Measurements from ENCODE around the gene SH3GL3. TPM values are rescaled to one million over a fixed set of nuclear protein-coding genes. Genes with fewer than 3 reads are reported as not detected.

SH3GL3 gene, protein sequence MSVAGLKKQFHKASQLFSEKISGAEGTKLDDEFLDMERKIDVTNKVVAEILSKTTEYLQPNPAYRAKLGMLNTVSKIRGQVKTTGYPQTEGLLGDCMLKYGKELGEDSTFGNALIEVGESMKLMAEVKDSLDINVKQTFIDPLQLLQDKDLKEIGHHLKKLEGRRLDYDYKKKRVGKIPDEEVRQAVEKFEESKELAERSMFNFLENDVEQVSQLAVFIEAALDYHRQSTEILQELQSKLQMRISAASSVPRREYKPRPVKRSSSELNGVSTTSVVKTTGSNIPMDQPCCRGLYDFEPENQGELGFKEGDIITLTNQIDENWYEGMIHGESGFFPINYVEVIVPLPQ
- total RNA-seq (2014; rRNA removed; shearing (Covaris generic)): 0.99 and 2.0 TPM in 2 replicates

DNA sequence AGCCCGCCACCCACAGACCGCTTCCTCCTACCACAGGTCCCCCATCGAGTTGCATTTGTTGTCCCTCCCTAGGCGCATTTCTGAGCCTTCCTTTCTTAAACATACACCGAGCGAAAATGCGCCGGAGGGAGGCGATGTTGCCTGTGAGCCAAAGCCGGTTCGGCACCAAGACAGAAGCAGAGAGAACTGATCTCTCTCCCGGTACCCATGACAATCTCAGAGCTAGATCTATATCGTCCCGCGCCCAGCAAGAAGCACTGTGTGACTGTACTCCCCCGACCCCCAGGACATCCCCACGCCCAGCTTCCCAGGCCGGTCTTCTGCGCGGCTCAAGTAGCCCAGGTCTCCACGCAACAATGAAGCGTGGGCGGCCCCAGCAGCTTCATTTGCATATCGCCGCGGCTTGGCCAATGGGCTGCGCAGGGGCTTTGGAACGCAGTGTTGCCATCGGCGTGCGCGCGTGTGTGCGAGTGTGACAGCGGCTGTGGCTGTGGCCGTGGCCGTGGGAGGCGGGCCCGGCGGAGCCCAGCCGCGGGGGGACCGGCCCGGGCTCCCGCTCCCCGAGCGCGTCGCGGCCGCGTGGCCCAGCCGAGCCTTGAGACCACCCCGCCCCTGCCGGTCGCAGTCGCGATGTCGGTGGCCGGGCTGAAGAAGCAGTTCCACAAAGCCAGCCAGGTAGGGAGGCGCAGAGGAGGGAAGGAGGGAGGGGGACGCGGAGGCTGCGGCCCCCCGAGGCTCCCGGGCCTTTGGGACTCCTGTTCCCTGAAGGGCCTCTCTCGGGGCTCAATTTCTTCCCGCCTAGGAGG, at the start of gene SH3GL3:
TSS of gene SH3GL3 (plus strand) at position 438 of the 806 bp plus-strand sequence. CDS start at position 631, 193 bp downstream.
- DNase-seq (ENCODE audit: low spot score): peak; percentile 59

DNA sequence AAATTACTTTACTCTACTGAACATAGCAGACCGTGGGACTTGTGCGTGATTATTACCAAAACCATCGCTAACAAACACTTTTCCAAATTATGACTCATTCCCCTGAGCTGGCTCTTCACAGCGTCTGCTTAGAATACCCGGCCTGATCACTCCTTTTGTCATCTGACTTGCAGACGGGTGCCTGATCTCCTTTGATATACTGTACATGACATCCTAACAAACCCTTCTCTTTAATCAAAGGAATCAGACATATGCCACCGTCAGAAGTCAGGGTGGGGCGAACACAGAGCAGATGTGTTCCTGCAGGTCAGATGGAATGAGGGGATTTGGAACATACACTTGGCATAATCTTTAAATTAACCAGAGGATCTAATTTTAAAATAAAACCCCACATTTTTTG, 48.5 kb upstream of the SH3GL3 start:
- peak; percentile 20 for DNase-seq (ENCODE audit: low spot score)

- DNase-seq (ENCODE audit: low spot score): no peak
Measured at GRCh38 chr15:83404121-83404520, 43.0 kb upstream of the SH3GL3 start.

DNA sequence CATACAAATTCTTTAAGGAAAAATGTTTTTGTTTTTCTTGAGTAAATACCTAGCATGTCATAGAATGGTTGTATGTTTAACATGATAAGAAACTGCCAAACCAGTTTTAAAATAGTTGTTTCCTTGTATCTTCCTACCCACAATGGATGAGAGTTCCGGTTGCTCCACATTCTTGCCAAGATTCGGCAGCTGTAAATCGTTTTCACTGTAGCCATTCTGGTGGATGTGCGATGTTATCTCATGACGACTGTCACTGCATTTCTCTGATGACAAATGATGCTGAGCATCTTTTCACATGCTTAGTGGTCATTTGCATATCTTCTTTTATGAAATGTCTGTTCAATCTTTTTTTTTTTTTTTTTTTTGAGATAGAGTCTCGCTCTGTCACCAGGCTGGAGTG, 36.6 kb upstream of the SH3GL3 start:
- DNase-seq (ENCODE audit: low spot score): no peak

DNA sequence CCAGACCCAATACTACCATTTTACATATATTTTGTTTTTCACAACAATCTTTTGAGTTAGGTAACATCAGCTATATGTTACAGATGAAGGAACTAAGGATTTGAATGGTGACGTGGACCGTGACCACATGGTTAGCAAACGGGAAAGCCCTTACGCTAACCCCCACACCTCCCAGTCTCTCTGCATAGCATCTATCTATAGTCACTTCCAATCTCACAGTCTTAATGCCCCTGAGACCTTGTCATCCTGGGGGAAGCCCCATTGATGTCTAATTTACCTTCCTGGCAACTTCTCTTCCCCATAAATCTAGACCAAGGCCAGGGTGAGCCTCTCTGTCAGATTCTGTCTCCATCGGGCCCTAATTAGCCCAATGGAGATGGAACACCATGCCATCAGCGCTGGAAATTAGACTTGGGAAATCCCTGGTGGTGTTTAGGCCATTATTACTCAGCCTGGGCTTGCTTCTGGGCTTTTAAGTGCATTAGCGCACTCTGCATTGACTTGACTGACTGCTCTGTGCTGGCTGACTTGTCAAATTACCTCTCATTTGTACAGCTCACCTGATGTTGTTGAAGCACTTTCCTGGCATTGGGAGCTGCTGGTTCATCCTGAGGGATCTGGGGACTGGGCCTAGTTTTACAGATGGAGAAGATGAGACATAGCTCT, 34.0 kb upstream of the SH3GL3 start:
- DNase-seq (ENCODE audit: low spot score): no peak

DNA sequence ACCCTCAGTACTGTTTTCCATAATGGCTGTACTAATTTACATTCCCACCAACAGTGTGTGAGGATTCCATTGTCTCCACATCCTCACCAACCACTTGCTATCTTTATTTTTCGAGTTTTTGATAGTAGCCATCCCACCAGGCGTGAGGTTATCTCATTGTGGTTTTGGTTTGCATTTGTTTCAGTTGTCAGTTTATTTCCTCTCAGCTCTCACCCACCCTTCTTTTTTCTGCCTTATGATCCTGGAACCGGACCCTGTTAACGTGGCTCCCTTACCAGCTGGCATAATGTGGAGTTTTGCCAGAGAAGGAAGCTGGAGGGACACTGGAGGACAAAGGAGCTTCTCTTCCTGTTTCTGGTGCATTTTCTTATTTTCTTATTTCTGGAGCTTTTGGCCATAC, 25.1 kb upstream of the SH3GL3 start:
- DNase-seq (ENCODE audit: low spot score): no peak

DNA sequence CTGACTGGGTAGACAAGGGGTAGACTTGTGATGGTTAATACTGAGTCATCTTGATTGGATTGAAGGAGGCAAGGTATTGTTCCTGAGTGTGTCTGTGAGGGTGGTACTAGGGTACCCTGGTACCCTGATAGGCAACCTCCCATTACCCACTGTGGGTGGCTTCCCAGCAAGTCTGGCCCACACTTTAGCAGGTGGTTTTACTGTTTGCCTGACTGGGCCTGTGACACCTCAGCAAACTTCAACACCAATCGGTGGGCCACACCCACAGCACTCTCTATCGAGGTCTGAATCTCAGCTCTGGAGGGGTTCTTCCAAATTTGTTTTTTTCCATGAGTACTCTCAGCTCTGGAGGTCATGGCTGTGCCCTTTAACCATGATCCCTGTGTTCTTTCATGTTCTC, 24.6 kb upstream of the SH3GL3 start:
- no peak for DNase-seq (ENCODE audit: low spot score)

- DNase-seq (ENCODE audit: low spot score): no peak
Measured at GRCh38 chr15:83424101-83424500, 23.0 kb upstream of the SH3GL3 start.

- no peak for DNase-seq (ENCODE audit: low spot score)
Measured at GRCh38 chr15:83430441-83430840, 16.7 kb upstream of the SH3GL3 start.

- DNase-seq (ENCODE audit: low spot score): no peak
Measured at GRCh38 chr15:83431521-83431920, 15.6 kb upstream of the SH3GL3 start.

DNA sequence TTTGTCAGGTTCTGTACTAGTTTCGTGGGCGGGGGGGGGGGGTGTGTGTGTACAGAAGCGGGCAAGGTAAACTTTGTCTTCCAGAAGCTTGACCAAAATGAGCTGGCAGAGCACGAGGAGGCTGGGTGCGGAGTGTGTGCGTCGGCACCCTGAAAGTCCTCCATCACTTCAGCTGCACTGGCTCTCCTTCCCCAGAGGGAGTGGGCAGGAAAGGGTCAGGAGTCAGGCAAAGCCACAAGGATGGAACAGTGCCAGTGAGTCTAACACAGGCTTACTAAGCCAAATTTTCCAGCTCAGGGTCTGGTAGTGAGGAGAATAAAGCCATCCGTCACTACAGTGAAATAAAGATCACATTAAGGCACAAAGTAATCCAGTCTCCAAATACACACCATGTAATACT, 11.9 kb upstream of the SH3GL3 start:
- no peak for DNase-seq (ENCODE audit: low spot score)

DNA sequence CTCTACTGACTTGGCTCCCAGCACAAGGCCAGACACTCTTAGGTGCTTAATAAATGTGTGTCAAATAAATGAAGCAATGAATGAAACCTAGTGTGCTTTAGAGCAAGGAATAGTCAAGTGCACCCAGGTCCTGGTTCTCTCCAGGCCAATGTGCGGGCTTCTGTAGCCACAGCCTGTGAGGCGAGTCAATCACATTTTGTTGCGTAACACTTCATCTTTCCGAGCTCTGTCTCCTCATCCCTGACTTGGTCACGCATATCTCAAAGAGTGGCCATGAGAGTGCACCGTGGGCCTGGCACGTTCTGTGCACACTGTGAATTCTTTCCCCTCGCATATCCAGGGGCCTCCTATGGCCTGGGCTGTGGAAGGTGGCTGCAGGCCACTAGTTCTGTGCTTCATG, 11.4 kb upstream of the SH3GL3 start:
- no peak for DNase-seq (ENCODE audit: low spot score)

DNA sequence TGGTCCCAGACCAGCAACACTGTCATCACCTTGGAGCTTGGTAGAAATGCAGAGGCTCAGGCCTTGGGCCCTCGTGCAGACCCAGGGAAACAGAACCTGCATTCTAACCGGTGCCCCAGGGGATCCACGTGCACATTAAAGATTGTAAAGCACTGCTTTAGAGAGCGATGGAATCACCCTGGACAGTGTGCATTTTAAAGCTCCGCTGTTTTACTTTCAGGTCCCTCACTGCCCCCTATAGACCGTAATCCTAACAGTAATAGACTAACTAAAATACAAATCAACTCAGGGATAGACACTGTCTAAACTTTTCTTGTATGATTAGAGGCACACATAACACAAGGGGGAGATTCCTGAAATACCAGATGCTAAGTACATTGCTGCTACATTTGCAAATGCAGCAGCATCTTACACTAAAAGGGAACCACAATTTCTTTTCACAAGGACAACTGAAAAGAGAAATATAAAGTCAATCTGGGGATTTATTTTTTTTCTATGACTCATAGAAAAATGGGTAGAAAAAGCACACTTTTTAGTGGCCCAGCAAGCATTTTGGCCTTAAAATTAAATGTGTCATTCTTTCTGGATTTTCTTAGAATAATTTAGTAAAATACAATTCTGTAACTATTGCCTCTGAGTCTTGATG, 10.5 kb upstream of the SH3GL3 start:
- DNase-seq (ENCODE audit: low spot score): peak; percentile 25

DNA sequence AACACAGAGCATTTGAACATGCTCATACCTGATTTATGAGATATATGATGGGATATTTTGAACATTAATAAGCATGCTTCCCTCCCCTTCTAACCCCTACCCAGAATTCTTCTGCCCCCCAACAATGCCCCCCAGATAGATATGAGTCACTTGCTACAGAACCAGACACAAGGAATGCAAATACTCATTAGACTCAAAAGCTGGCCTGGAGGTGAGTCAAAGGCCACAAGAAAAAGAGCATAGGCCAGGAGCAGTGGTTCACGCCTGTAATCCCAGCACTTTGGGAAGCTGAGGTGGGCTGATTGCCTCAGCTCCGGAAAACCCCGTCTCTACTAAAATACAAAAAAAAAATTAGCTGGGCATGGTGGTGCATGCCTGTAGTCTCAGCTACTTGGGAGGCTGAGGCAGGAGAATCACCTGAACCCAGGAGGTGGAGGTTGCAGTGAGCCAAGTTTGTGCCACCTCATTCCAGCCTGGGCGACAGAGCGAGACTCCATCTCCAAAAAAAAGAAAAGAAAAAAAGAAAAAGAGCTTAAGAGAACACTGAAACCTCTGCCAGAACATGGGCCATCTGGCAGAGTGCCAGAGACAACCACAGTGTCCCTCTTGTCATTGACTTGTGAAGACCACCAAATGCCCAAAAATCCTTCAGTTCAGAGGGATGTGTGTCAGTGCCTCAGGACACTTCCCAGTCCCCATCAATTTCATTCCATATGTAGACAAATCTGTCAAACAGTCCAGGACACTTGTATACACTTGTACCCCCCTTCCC, 3.9 kb upstream of the SH3GL3 start:
- DNase-seq (ENCODE audit: low spot score): no peak

DNA sequence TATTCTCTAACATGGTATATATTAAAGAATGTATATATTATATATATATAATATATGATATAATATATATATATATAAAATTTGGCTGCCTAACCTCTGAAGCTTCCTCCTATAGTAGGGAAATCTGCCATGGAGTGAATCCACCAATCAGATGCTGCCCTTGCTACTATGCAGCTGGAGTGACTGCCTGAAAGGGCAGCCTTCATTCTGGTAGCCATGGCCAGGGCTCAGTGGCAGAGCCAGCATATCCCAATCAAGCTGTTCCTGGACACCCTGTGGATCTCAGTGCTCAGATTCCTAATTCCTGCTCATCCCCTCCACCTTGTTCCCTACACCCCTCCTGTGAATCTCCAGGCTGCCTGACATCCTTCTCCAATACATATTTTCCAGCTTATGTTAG, 2.2 kb upstream of the SH3GL3 start:
- DNase-seq (ENCODE audit: low spot score): no peak

- DNase-seq (ENCODE audit: low spot score): no peak
Measured at GRCh38 chr15:83445643-83446042, 1.5 kb upstream of the SH3GL3 start.

DNA sequence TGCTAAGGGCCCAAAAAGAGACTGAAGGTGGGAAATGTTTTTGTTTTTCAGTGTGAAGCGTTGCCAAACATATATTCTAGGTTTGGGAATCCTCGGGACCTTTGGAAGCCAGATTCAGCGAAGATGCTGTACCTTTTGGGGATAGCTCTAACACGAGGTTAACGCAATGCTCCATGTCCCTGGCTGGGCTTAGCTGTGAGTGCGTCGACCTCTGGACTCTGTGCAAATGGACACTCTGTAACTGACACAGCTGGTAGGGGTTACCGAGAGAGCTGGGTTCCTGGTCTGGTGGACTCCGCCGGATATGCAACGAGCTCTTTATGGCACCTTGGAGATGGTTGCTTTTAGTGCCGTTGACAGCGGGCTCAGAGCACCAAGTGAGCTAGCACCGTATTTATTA, 724 bp upstream of the SH3GL3 start:
- no peak for DNase-seq (ENCODE audit: low spot score)

DNA sequence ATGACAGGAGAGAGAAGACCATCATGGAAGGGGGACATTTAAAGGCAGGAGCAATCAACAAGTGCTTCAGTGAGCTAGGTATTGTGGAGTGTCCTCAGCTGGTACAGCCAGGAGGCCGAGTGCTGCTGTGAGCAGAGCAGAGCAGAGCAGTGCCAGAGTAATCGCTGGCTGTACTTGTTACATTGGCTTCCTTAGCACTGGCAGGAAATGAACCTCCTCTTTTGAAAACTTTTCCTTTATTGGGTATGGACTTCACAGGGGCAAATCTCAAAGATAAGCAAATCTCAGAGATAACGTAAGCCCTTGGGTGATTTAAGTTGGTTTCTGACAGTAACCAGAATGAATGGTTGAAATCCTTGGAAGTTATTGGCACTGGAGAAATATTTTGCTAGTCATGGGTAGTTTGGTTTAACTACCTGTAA, 2.1 kb downstream of the SH3GL3 start:
- DNase-seq (ENCODE audit: low spot score): no peak

GRCh38 chr15:83449937-83450506, 2.9 kb downstream of the SH3GL3 start:
- no peak for DNase-seq (ENCODE audit: low spot score)

GRCh38 chr15:83457149-83457548, 10.0 kb downstream of the SH3GL3 start:
- DNase-seq (ENCODE audit: low spot score): no peak

GRCh38 chr15:83458381-83458780, 11.2 kb downstream of the SH3GL3 start:
- DNase-seq (ENCODE audit: low spot score): no peak

Measured in H4 (cell line).